Stimulated activated CD8-positive, alpha-beta memory T cell treated with anti-CD3 and anti-CD28 coated beads, Interleukin-4, amount 100 ng/mL, for 4 hours (primary cell): ENCODE data around the gene TIMM10.
"Not testable (repeated sequence)": the region's sequence is repeated elsewhere in the genome, so short reads cannot be mapped to it uniquely, and the experiment has no call there.

ENCODE experiments used
- DNase-seq, 2 donors: peaks; one replicate each; pipeline ENCODE4 v3.0.0-alpha.2; 2020; ENCODE audit warnings: low read depth in 2 of 2, low spot score in 1 of 2

Gene TIMM10

DNA sequence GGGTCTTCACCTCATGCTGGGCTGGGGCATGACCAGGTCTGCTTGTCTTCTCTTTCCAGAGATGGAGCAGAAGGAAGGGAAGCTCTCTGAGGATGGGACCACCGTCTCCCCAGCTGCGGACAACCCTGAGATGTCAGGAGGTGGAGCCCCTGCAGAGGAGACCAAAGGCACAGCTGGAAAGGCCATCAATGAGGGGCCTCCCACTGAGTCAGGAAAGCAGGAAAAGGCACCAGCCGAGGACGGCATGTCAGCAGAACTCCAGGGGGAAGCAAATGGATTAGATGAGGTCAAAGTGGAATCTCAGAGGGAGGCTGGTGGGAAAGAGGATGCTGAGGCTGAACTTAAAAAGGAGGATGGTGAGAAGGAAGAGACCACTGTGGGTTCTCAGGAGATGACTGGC, 12.0 kb upstream of the TIMM10 start:
- no peak for DNase-seq

DNA sequence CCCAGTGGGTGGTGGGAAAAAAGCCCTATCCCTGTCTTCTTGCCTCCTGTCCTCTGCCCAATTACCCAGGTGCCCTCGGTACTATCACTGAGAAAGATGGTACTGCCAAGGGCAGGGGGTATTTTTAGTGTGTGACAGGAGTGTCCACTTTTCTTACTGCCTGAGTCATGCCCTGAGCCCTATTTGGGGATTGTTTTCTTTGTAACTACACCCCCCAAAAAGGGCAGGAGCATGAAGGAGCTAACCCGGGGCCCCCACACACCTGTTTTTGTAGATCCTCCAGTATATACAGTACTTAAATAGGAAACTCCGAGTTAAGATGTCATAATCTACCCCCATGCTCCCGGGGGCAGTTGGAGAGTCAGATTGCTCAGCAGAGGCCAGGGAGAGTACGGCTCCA, 10.6 kb upstream of the TIMM10 start:
- DNase-seq: no peak

DNA sequence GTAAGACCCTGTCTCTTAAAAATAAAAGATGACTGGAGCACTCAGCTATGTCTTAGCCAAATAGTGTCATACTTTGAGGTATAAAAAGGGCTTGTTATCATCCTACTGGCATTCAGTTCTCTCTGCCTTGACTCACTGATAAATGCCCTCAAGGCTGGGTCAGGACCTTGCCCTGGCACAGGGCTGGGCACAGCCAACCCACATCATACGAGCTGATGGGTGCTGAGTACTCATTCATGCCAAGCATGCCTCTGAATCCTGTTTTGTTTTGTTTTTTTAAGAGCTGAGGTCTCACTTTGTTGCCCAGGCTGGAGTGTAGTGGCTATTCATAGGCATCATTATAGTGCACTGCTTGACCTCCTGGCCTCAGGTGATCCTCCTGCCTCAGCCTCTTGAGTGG, 8.8 kb upstream of the TIMM10 start:
- DNase-seq: no peak

DNA sequence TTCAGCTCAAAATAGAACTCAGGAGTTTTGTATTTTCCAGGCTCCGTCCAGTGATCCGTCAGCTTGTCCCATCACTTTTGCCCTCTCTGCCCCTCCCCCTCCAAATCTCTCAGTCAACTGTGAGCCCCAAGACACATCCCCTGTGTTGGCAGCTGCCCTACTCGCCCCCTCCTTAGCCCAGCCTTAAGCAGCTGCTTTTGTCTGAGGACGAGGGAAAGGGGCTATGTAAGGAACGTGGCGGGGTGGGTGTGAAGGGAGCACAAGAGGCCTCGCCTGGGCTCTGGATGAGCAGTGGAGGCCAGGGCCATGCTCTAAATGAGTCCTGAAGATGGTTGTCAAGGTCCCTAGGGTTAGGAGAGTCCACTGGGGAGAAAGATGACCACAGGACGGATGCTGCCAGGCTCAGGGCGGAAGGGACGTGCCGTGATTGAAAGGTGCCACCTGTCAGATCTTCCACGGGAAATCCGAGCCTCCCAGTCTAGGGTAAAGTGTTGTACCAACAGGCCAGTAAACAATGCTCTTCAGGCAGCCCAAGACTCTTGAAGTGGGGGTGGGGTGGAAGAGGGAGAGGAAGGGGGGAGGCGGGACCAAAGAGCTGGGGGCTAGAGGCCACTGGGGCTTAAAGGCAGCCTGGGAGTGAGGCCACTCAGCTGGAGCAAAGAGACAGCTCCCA, 6.5 kb upstream of the TIMM10 start, which contains the start of gene SMTNL1:
Gene SMTNL1, plus strand, starts transcription at position 649 of the 673 bp plus-strand sequence. CDS start 5,048 bp downstream, outside the sequence.
- no peak for DNase-seq

DNA sequence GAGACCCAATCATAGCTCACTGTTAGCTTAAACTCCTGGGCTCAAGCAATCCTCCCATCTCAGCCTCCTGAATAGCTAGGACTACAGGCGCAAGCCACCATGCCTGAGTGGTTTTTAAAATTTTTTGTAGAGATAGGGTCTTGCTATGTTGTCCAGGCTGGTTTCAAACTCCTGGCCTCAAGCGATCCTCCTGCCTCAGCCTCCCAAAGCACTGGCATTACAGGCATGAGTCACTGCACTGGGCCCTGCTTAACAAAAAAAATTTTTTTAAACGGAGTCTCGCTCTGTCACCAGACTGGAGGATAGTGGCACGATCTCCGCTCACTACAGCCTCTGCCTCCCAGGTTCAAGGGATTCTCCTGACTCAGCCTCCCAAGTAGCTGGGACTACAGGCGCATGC, 3.9 kb upstream of the TIMM10 start:
- not testable (repeated sequence) for DNase-seq

DNA sequence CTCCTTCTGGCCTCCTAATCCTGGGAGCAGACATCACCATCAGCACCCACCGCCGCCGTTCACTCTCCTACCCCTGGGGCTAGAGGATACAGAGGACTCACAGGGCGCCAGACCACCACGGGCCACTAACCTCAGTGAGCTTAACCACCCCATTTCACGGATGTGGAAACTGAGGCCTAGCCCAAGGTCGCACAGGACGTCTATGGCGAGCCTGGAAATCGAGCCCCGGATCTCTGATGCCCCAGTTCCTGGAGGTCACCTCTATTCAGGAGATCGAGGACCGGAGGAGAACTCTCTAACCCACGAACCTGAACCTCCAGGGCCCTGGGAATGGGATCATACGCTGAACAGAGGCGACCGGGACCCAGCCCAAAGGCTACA, 349 bp downstream of the TIMM10 start:
- DNase-seq: no peak

DNA sequence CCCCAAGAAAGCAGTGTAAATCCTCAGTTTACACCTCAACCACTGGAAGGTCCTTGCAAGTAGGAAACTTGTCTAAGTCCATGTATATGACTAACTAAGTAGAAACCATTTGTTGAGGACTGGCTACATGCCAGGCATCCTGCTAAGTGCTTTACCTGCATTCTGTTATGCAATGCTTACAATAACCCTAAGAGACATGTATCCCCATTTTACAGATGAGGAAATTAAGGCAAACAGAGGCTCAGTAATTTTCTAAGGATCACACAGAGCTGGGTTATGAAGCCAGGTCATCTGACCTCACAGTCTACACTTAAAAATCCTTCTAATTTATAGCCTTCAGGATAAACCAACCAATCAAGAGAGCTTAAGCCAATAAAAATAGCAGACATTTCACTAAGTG, 1.5 kb downstream of the TIMM10 start:
- no peak for DNase-seq

DNA sequence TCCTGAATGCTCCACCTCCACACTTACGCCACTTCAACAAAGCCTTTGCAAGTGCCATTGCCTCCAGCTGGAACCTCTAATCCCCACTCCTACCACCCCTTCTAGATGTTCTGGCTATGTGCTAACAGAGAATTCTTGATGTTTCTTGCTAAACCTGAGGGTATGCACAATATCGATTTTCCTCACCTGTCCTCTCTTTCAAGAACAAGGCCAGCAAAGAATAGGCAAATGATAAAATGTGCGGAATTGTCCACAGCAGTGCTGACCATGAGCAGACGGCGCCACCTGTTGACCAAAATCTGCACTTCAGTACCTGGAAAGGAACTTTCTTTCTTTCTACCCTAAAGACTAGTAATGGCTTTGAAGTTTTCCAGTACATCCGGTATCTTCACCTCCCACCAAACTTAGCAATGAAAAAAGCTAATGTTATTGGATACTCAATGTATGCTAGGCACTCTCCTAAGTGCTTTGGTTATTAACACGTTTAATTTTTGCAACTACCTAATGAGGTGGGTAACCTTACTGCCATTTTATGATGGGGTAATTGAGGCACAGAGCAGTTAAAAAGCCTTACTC, 3.4 kb downstream of the TIMM10 start:
- DNase-seq: peak; percentile 36 to 62

DNA sequence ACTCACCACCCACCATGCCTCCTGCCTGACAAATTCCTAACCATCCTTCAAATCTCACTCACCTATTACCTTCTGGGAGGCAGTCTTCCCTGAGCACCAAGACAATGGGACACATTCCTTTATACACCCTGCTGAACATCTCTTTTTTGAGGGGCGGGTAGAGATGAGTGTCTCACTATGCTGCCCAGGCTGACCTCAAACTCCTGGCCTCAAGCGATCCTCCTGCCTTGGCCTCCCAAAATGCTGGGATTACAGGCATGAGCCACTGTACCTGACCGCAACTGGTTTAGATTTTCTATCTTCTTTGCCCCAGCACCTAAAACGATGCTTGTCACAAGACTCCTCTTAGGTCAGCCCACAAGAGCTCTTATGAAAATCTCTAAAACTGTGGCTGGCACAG, 7.1 kb downstream of the TIMM10 start:
- no peak for DNase-seq

DNA sequence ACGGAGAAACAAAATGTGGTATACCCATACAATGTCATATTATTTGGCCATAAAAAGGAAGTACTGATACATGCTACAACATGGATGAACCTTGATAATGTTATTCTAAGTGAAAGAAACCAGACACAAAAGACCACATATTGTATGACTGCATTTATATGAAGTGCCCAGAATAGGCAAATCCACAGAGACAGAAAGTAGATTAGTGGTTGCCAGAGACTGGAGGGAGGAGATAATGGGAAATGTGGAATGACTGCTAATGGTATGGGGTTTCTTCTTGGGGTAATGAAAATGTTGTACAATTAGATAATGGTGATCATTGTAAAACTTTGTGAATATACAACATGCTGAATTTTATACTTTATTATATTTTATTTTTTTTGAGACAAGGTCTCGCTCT, 9.4 kb downstream of the TIMM10 start:
- DNase-seq: no peak

DNA sequence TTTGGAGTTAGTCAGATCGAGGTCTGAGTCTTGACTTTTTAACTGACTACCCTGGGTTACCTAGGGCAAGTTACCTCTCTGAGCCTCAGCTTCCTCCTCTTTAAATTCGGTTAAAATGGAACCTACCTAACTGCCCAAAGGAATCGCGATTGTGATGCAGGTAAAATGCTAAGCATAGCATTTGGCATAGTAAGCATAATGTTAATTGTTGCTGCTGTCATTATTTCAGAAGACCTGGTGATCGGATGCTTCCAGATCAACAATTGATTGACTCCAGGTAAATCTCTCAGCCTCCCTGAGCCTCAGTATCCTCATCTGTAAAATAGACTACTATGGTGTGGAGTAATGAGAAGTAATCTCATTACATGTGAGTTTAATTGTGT, 14.5 kb downstream of the TIMM10 start:
- DNase-seq: no peak

DNA sequence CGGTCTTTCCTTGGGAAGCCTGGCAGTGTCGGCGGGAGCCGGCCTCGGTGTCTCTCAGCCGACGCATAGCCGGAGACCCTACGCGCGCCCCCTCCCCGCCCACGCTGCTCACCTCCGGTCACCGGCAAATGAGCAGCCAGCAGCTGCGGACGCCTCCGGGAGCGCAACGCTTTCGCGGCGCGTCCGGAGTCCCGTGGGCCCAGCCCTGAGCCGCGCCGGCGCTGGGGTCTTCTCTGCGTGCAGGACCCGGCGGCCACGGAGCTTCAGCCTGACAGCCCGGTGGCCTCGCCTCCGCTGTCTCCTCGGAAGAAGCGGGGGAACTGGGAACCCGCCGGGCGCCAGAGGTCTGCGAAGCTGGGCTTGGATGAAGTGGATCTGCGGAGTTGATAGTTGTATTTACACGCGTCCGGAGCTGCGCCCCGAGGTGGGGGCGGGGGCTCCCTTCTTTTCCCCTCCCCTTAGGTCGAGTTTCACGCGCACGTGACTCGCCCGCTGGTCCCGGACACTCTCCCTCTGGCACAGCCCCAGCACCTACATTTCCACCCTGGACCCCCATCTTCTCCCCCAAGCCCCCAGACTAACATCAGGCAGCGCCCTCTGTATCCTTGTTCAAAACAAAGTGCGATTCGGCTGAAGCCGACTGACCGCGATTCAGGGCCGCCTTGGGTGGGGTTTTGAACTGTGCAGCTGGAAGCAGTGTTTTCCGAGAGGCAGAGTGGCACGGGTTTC, 15.1 kb downstream of the TIMM10 start, which contains the start of gene SLC43A1:
Gene SLC43A1, minus strand, starts transcription at position 371 of the 729 bp plus-strand sequence. CDS start 1,591 bp downstream, outside the sequence.
- no peak for DNase-seq

DNA sequence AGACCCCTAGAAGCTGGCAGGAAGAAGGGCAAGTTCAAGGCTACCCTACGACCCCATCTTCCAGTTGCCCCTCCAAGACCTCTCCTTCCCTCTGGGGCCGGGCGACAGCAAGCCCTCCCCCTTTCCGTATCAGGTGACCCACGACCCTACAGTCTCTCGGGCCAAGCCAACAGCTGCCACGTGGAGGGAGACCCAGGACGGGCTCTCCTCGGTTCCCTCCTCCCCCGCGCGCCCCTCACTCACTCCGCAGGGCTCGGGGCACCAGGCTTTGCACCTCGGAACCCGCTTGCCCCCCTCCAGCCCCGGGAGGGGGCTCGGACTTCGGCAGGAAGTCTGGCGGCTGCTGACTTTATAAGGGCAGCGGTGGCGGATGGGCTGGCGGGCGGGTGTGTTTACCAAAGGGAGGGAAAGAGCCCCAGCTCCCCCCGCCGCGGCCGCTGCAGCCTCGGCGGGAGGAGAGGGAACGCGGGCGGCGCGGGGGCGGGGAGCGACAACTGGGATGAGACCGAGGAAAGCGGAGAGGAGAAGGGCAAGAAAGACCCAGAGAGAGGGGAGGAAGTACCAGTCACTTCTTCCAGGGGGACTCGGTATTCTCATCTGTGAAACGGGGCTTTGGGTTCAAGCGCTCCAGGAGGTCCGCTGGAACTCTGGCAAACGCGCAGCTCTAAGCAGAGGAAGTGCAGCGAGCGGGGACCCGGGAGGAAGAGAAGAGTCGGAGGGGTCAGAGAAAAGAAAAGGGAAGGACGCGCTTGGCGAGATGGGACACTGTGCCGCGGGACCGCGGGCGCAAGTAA, 15.8 kb downstream of the TIMM10 start:
- peak in 1 of 2 donors; percentile 36 for DNase-seq

DNA sequence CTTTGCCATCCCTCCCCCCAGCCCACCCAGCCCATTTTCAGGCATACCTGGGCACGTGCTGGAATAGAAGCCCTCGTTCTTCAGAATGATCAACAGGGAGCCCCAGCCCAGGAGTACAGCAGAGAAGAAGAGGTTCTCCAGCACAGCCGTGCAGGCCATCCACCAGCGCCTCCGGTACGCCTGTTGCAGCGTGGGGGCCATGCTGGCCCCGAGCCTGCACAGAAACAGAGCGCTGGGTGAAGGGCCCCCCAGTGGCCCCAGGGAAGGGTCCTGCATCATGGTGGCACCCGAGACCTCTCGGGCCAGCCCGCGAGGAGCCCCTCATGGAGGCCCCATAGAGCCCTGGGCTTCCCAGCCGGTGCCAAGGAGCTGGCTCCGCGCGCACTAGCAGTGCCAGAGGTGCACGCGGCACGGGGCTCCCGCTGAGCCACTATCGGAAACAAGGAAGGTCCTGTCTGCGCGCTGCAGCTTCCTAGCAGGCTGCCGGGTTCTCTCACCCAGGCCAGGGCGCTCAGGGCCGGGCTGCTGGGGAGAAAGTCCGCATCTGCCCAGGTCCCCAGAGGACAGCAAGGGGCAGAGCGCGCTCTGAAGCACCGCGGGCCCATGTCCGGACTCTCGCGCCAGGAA, 16.5 kb downstream of the TIMM10 start:
- no peak for DNase-seq

DNA sequence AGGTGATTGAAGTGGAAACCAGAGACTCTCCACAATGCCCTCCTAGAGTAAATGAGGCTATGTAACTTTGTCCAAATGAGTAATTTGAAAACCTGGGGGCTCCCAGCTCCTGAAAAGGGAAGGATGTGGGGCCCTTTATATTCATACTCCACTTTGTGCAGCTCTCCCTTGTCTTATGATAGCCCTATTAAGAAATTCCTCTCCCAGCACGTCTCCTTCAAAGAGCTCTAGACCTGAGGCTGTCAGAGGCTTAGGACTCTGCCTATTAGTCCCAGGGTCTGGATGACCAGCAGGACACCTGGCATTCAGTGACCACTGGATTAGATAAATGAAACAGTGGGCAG, 17.1 kb downstream of the TIMM10 start:
- DNase-seq: no peak

DNA sequence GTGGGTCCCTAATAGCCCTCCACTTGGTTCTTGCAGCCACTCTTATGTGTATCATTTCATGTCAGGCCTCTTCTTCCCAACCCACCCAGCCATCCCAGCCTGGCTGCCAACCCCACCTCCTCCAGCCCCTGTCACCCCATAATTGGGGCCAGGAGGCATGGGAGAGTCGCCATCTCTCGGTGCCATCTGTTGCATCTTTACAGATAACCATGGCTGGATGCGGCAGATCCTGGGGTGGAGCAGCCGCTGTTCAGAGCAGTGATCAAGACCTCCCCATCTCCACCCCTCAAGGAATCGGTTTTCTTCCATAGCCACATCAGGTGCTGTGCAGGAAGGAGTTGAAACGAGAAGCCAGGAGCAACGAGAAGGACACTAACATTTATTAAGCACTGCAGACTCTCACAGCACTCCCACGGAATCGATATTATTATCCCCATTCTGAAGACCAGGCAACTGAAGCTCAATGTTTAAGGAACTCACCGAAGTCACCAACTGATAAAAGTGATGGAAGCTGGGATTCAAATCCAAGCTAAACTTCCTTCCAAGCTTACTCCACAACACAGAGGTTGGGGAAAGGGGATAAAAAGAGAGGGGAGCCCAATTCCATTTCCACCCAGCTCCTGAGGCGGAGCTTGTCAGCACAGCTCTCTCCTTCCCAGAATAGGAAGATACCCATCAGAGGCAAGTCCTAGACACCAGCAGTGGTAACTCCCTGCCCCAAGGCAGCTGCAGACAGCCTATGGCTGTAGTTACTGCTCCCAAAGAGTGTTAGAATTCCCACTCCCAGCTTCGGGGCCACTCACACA, 17.7 kb downstream of the TIMM10 start:
- DNase-seq: no peak

DNA sequence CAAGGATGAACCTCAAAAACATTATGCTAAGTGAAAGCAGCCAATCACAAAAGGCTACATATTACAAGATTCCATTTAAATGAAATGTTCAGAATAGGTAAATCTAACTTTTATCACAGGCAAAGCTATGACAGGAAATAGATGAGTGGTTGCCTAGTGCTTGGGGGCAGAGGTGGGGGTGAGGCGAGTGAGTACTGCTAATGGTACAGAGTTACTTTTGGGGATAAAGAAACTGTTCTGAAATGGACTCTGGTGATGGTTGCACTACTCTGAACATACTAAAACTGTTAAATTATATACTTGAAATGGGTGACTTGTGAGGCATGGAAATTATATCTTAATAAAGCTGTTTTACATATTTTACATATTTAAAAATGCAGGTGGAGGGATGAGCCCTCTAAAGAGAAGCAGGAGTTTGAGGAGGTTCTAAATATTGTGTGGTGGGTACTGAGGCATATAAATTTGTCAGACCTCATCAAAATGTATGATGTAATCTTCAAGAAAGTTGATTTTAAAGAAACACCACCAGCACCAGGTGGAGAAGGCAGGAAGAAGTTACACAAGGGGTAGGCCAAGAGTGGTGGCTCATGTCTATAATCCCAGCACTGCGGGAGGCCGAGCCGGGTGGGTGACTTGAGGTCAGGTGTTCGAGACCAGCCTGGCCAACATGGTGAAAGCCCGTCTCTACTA, 18.7 kb downstream of the TIMM10 start:
- no peak for DNase-seq

DNA sequence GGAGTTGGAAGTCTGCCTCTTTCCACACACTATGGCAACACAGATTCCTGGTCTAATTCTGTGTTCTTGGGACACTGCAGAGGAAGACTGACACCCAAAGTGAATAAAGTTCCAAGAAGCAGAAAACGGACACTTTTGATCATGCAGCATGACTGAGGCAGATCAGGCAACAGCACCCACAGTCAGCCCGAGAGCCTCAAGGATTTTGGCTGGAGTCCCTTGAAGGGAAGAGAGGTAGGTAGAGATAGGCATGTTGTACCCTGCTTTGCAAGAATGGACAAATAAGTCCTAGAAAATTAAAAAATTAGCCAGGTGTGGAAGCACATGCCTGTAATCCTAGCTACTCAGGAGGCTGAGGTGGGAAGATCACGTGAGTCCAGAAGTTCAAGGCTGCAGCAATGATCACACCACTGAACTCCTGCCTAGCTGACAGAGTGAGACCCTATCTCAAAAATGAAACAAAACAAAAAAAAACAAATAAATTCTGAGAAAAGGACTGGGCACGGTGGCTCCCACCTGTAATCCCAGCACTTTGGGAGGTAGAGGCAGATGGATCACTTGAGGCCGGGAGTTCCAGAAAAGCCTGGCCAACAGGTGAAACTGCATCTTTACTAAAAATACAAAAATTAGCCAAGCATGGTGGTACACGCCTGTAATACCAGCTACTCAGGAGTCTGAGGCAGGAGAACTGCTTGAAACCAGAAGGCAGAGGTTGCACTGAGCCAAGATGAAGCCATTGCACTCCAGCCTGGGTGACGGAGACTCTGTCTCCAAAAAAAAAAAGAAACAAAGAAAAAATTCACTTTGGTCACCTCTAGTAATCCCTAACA, 22.0 kb downstream of the TIMM10 start:
- DNase-seq: no peak

DNA sequence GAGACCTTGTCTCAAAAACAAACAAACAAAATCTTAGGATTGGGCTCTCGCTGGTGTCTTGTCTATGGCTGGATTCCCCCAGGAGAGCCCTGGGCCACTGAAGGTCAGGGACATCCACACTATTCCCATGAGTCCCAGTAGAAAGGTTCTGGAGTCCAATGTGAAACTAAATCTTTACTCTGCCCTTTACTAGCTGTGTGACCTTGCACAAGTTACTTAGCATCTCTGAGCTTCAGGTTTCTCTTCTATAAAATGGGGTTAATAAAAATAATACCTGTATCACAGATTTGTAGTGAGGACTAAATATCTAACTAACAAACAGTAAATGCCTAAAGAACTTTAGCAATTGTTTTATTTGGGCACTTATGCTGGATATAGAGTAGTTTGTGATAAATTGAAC, 24.0 kb downstream of the TIMM10 start:
- DNase-seq: no peak
